Measurements from ENCODE around the gene KHDC1. TPM values are rescaled to one million over a fixed set of nuclear protein-coding genes. Genes with fewer than 3 reads are reported as not detected.
"Not testable (repeated sequence)": the region's sequence is repeated elsewhere in the genome, so short reads cannot be mapped to it uniquely, and the experiment has no call there.

The KHDC1 gene
- total RNA-seq, 1 experiment from 2014 or later = 7.7 TPM

- no peak overlapping the region for H2BK15ac ChIP-seq (ENCODE audit: low read depth, low read length)
- H2BK120ac ChIP-seq (ENCODE audit: low read depth, low read length, poor library complexity, severe bottlenecking) = no peak overlapping the region
- no peak overlapping the region for H3K4me2 ChIP-seq (ENCODE audit: insufficient read depth, insufficient read length, low read length)
- no peak for DNase-seq
- no peak overlapping the region for H3K56ac ChIP-seq (ENCODE audit: insufficient read length, low read depth, low read length)
- H3K23ac ChIP-seq (ENCODE audit: insufficient read length, low read depth, low read length) = no peak overlapping the region
- H3K4ac ChIP-seq (ENCODE audit: low read depth, low read length) = no peak overlapping the region
- no peak overlapping the region for H4K5ac ChIP-seq (ENCODE audit: insufficient read length, low read depth, low read length)
- H3K27ac Mint-ChIP-seq = no peak overlapping the region
- H3K4me1 ChIP-seq (ENCODE audit: insufficient read depth, low read length) = no peaks in the 10 kb centered on the region
- H3K14ac ChIP-seq (ENCODE audit: insufficient read depth, low read length) = no peak overlapping the region
- no peak overlapping the region for H2AK5ac ChIP-seq (ENCODE audit: insufficient read length, low read length)
- no peak overlapping the region for H3K4me3 Mint-ChIP-seq
- H3K27me3 Mint-ChIP-seq (ENCODE audit: low read depth) = no peaks in the 10 kb centered on the region
- no peak overlapping the region for H2BK12ac ChIP-seq (ENCODE audit: insufficient read length, low read depth, low read length)
- no peak overlapping the region for H3K18ac ChIP-seq (ENCODE audit: insufficient read length, low read depth, low read length)
- H3K9me3 Mint-ChIP-seq = no peaks in the 10 kb centered on the region
- no peaks in the 10 kb centered on the region for H3K9me3 ChIP-seq (ENCODE audit: control insufficient read depth, low read depth, low read length)
- no peaks in the 10 kb centered on the region for H3K79me1 ChIP-seq (ENCODE audit: insufficient read depth, low read depth, low read length, poor library complexity, severe bottlenecking)
- H3K36me3 Mint-ChIP-seq (ENCODE audit: insufficient read depth in 1 of 3, low read depth in 3 of 3) = no peaks in the 10 kb centered on the region
- no peak for TF ChIP-seq CTCF (conservative IDR thresholded peaks at IDR 0.05)
- 0 out of 2 replicates have a peak, but pooled peaks cover 2% of the 10 kb centered on the region for H3K79me2 ChIP-seq (ENCODE audit: insufficient read depth, low read length)
- H3K23me2 ChIP-seq (ENCODE audit: insufficient read length, low read depth, low read length, poor library complexity, severe bottlenecking) = no peaks in the 10 kb centered on the region
- no peak overlapping the region for H2BK20ac ChIP-seq (ENCODE audit: low read depth, low read length, poor library complexity, severe bottlenecking)
- no peak overlapping the region for H3K27ac ChIP-seq (ENCODE audit: insufficient read length, low read depth, low read length)
- no peaks in the 10 kb centered on the region for H4K20me1 ChIP-seq (ENCODE audit: control insufficient read depth, insufficient read depth, insufficient read length)
- H2AFZ ChIP-seq (ENCODE audit: low read length) = no peak overlapping the region
- H3K9ac ChIP-seq (ENCODE audit: extremely low read depth, insufficient read length, low read length) = no peak overlapping the region
- no peak overlapping the region for H4K8ac ChIP-seq (replicated peaks; ENCODE audit: insufficient read length, low read depth, low read length)
- WGBS (ENCODE audit: extremely low coverage, insufficient read length, low lambda C conversion rate) = no CpG with 5 or more reads among the region's 7 CpGs
- H2BK5ac ChIP-seq (ENCODE audit: insufficient read length, low read length) = no peak overlapping the region
- H3K27me3 ChIP-seq (ENCODE audit: insufficient read depth, low read length) = no peaks in the 10 kb centered on the region
- H3T11ph ChIP-seq (ENCODE audit: low read length) = no peak overlapping the region
- H4K91ac ChIP-seq (ENCODE audit: insufficient read length, low read depth, low read length) = no peak overlapping the region
- peaks cover 10 to 18% of the 10 kb centered on the region in 2 experiments for H3K4me1 Mint-ChIP-seq
These were observed 68.3 kb downstream of the KHDC1 start for GRCh38 chr6:73194744-73195143.

- H2BK15ac ChIP-seq (ENCODE audit: low read depth, low read length); H3K27ac ChIP-seq (ENCODE audit: insufficient read length, low read depth, low read length); H3K4ac ChIP-seq (ENCODE audit: low read depth, low read length); H3K36me3 Mint-ChIP-seq (ENCODE audit: insufficient read depth in 1 of 3, low read depth in 3 of 3); H2BK20ac ChIP-seq (ENCODE audit: low read depth, low read length, poor library complexity, severe bottlenecking); H3K56ac ChIP-seq (ENCODE audit: insufficient read length, low read depth, low read length); H4K5ac ChIP-seq (ENCODE audit: insufficient read length, low read depth, low read length); H3K4me3 Mint-ChIP-seq; H3K79me1 ChIP-seq (ENCODE audit: insufficient read depth, low read depth, low read length, poor library complexity, severe bottlenecking); H2BK12ac ChIP-seq (ENCODE audit: insufficient read length, low read depth, low read length); H3T11ph ChIP-seq (ENCODE audit: low read length); H4K91ac ChIP-seq (ENCODE audit: insufficient read length, low read depth, low read length); H3K23me2 ChIP-seq (ENCODE audit: insufficient read length, low read depth, low read length, poor library complexity, severe bottlenecking); H3K27me3 ChIP-seq (ENCODE audit: insufficient read depth, low read length); H4K8ac ChIP-seq (replicated peaks; ENCODE audit: insufficient read length, low read depth, low read length); H2BK5ac ChIP-seq (ENCODE audit: insufficient read length, low read length); DNase-seq; H2AK5ac ChIP-seq (ENCODE audit: insufficient read length, low read length); H2AFZ ChIP-seq (ENCODE audit: low read length); H3K9me3 ChIP-seq (ENCODE audit: control insufficient read depth, low read depth, low read length); H3K79me2 ChIP-seq (ENCODE audit: insufficient read depth, low read length); H3K27me3 Mint-ChIP-seq (ENCODE audit: low read depth); H3K18ac ChIP-seq (ENCODE audit: insufficient read length, low read depth, low read length); H3K4me1 ChIP-seq (ENCODE audit: insufficient read depth, low read length); H3K27ac Mint-ChIP-seq; H3K4me2 ChIP-seq (ENCODE audit: insufficient read depth, insufficient read length, low read length); H2BK120ac ChIP-seq (ENCODE audit: low read depth, low read length, poor library complexity, severe bottlenecking); H3K14ac ChIP-seq (ENCODE audit: insufficient read depth, low read length); H3K23ac ChIP-seq (ENCODE audit: insufficient read length, low read depth, low read length); H3K9ac ChIP-seq (ENCODE audit: extremely low read depth, insufficient read length, low read length); H4K20me1 ChIP-seq (ENCODE audit: control insufficient read depth, insufficient read depth, insufficient read length); H3K9me3 Mint-ChIP-seq: not testable (repeated sequence)
- peaks cover 7 to 11% of the 10 kb centered on the region in 2 experiments for H3K4me1 Mint-ChIP-seq
- WGBS (ENCODE audit: extremely low coverage, insufficient read length, low lambda C conversion rate) = 100% methylated on average over 1 of the region's 4 CpGs
These were observed 69.7 kb downstream of the KHDC1 start for GRCh38 chr6:73193302-73193701.
